Fibroblast of lung (primary cell): ENCODE results near the gene ITGA2. TPM values are rescaled to one million over a fixed set of nuclear protein-coding genes. Genes with fewer than 3 reads are reported as not detected.

ENCODE experiments used
- DNase-seq, 2 donors: peaks; one replicate each; pipeline versions ENCODE4 v3.0.0 to v3.0.0-alpha.2; 2010; ENCODE audit warnings: low read depth in 2 of 2
- H2AFZ ChIP-seq: 2 replicates; pipeline ENCODE4 v1.5.1; 2012; ENCODE audit warnings: low read length, control low read depth, inconsistent platforms
- H3K27ac ChIP-seq: 2 replicates; pipeline ENCODE4 v1.5.1; 2011; ENCODE audit warnings: low read length, control low read depth; ENCODE audit not compliant: insufficient read depth
- H3K27me3 ChIP-seq: 2 replicates; pipeline ENCODE4 v1.5.1; 2011; ENCODE audit warnings: mild to moderate bottlenecking, low read length; ENCODE audit not compliant: control insufficient read depth, insufficient read depth
- H3K36me3 ChIP-seq: 2 replicates; pipeline ENCODE4 v1.5.1; 2011; ENCODE audit warnings: low read length; ENCODE audit not compliant: control insufficient read depth, insufficient read depth
- H3K4me1 ChIP-seq: 2 replicates; pipeline ENCODE4 v1.5.1; 2011; ENCODE audit warnings: low read length; ENCODE audit not compliant: control insufficient read depth, insufficient read depth; ENCODE audit errors: extremely low read depth
- H3K4me2 ChIP-seq: 2 replicates; pipeline ENCODE4 v1.5.1; 2011; ENCODE audit warnings: low read length, control low read depth; ENCODE audit not compliant: insufficient read depth; ENCODE audit errors: extremely low read depth
- H3K4me3 ChIP-seq, 4 experiments: fragments of 200-600 bp in 1 of 4; sonication (generic) in 1 of 4; replicated peaks in 1 of 4; 2 replicates each; pipeline ENCODE4 v1.5.1; 2011 to 2016; ENCODE audit warnings: low read length in 4 of 4, low read depth in 3 of 4, mild to moderate bottlenecking in 3 of 4, control low read depth in 2 of 4, inconsistent platforms in 1 of 4, mixed read lengths in 1 of 4; ENCODE audit not compliant: insufficient read depth in 1 of 4; ENCODE audit errors: control extremely low read depth in 1 of 4
- H3K79me2 ChIP-seq: 2 replicates; pipeline ENCODE4 v1.5.1; 2012; ENCODE audit warnings: mild to moderate bottlenecking, low read length, inconsistent platforms; ENCODE audit not compliant: control insufficient read depth, insufficient read depth
- H3K9ac ChIP-seq: 2 replicates; pipeline ENCODE4 v1.5.1; 2011; ENCODE audit warnings: mild to moderate bottlenecking, low read length, control low read depth; ENCODE audit not compliant: insufficient read depth
- H3K9me3 ChIP-seq: 2 replicates; pipeline ENCODE4 v1.5.1; 2012; ENCODE audit warnings: low read depth, low read length; ENCODE audit not compliant: control insufficient read depth, insufficient read depth
- H4K20me1 ChIP-seq: 2 replicates; pipeline ENCODE4 v1.5.1; 2011; ENCODE audit warnings: low read length; ENCODE audit not compliant: control insufficient read depth, insufficient read depth; ENCODE audit errors: extremely low read depth
- EZH2 ChIP-seq: IDR thresholded peaks from 2 replicates; pipeline ENCODE4 v1.5.1; 2012; ENCODE audit warnings: low read length, control low read depth, mild to moderate bottlenecking; ENCODE audit errors: missing control alignments
- polyA plus RNA-seq, 2 donors: library from polyadenylated mRNA; depleted of rRNA in 1 of 2; stranded (reverse) in 1 of 2; unstranded in 1 of 2; fragments of >200 nt; gene quantifications; 2 replicates each; pipeline ENCODE4 v1.2.1, GENCODE V29; 2011 to 2012; ENCODE audit warnings: missing spikeins in 1 of 2
- total RNA-seq: library from RNA; depleted of rRNA; stranded (reverse); fragments of >200 nt; gene quantifications from 2 replicates; pipeline ENCODE4 v1.2.1, GENCODE V29; 2014
- TF ChIP-seq, protein P1 (sequence below), 2 donors: IDR thresholded peaks in 1 of 2; conservative IDR thresholded peaks in 1 of 2; 1 replicate in 1 of 2; 2 replicates in 1 of 2; pipeline ENCODE4 v1.5.1; 2011 to 2012; ENCODE audit warnings: low read length in 2 of 2, control low read depth in 1 of 2, inconsistent platforms in 1 of 2, low read depth in 1 of 2, mild to moderate bottlenecking in 1 of 2

Gene ITGA2
- total and polyA plus RNA-seq, 2 donors (not counting 1 experiment from before 2014, with no cell fraction given), result 9.4 to 75.5 TPM

GRCh38 chr5:52948418-52949076, 40.6 kb upstream of the ITGA2 start:
- Histone ChIP-seq H3K27ac (no peak overlapping the region), H3K4me1 (peaks cover 7% of the 10 kb centered on the region), H3K4me3 (no peak overlapping the region), H3K4me2 (no peak overlapping the region), H4K20me1 (no peaks in the 10 kb centered on the region), H3K36me3 (no peaks in the 10 kb centered on the region), H3K9ac (no peak overlapping the region), H2AFZ (no peak overlapping the region), H3K27me3 (no peaks in the 10 kb centered on the region), H3K9me3 (no peaks in the 10 kb centered on the region), H3K79me2 (no peaks in the 10 kb centered on the region)
- peak; percentile 77 to 90 for DNase-seq
- no peak for TF ChIP-seq EZH2
- TF ChIP-seq, protein P1, sequence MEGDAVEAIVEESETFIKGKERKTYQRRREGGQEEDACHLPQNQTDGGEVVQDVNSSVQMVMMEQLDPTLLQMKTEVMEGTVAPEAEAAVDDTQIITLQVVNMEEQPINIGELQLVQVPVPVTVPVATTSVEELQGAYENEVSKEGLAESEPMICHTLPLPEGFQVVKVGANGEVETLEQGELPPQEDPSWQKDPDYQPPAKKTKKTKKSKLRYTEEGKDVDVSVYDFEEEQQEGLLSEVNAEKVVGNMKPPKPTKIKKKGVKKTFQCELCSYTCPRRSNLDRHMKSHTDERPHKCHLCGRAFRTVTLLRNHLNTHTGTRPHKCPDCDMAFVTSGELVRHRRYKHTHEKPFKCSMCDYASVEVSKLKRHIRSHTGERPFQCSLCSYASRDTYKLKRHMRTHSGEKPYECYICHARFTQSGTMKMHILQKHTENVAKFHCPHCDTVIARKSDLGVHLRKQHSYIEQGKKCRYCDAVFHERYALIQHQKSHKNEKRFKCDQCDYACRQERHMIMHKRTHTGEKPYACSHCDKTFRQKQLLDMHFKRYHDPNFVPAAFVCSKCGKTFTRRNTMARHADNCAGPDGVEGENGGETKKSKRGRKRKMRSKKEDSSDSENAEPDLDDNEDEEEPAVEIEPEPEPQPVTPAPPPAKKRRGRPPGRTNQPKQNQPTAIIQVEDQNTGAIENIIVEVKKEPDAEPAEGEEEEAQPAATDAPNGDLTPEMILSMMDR (conservative IDR thresholded peaks at IDR 0.05 in 1 of 2, IDR thresholded peaks at IDR 0.05 in 1 of 2; ENCODE audit: low read depth in 1 of 2, low read length in 2 of 2), result peak; percentile 78 to 80

- Histone ChIP-seq H3K9me3 (no peaks in the 10 kb centered on the region), H3K27me3 (no peaks in the 10 kb centered on the region), H3K4me2 (no peak overlapping the region), H3K36me3 (no peaks in the 10 kb centered on the region), H2AFZ (no peak overlapping the region), H3K4me3 (no peak overlapping the region), H4K20me1 (no peaks in the 10 kb centered on the region), H3K9ac (no peak overlapping the region), H3K79me2 (no peaks in the 10 kb centered on the region), H3K4me1 (peaks cover 7% of the 10 kb centered on the region), H3K27ac (no peak overlapping the region)
- TF ChIP-seq EZH2, result no peak
- TF ChIP-seq, protein P1 (conservative IDR thresholded peaks at IDR 0.05 in 1 of 2, IDR thresholded peaks at IDR 0.05 in 1 of 2; ENCODE audit: low read depth in 1 of 2, low read length in 2 of 2), result no peak
- DNase-seq, result no peak
These were observed 38.5 kb upstream of the ITGA2 start for GRCh38 chr5:52950686-52951085.

- TF ChIP-seq, protein P1 (conservative IDR thresholded peaks at IDR 0.05 in 1 of 2, IDR thresholded peaks at IDR 0.05 in 1 of 2; ENCODE audit: low read depth in 1 of 2, low read length in 2 of 2), result no peak
- no peak for TF ChIP-seq EZH2
- Histone ChIP-seq H3K4me2 (no peak overlapping the region), H3K36me3 (no peaks in the 10 kb centered on the region), H3K4me1 (peaks cover under 1% of the 10 kb centered on the region), H2AFZ (no peak overlapping the region), H3K27ac (no peak overlapping the region), H3K79me2 (no peaks in the 10 kb centered on the region), H3K9ac (no peak overlapping the region), H4K20me1 (no peaks in the 10 kb centered on the region), H3K4me3 (no peak overlapping the region), H3K9me3 (no peaks in the 10 kb centered on the region), H3K27me3 (no peaks in the 10 kb centered on the region)
- DNase-seq, result no peak
These were observed 36.7 kb upstream of the ITGA2 start for GRCh38 chr5:52952483-52952882.
